GM19455 (cell line): ENCODE data around the gene MAGEA6.
"Not testable (repeated sequence)": the region's sequence is repeated elsewhere in the genome, so short reads cannot be mapped to it uniquely, and the experiment has no call there.

Experiments
- ATAC-seq: cut with Tn5 transposase; IDR thresholded peaks from one replicate; pipeline ENCODE4 v1.9.1; 2021; ENCODE audit not compliant: unreplicated experiment

Gene MAGEA6

DNA sequence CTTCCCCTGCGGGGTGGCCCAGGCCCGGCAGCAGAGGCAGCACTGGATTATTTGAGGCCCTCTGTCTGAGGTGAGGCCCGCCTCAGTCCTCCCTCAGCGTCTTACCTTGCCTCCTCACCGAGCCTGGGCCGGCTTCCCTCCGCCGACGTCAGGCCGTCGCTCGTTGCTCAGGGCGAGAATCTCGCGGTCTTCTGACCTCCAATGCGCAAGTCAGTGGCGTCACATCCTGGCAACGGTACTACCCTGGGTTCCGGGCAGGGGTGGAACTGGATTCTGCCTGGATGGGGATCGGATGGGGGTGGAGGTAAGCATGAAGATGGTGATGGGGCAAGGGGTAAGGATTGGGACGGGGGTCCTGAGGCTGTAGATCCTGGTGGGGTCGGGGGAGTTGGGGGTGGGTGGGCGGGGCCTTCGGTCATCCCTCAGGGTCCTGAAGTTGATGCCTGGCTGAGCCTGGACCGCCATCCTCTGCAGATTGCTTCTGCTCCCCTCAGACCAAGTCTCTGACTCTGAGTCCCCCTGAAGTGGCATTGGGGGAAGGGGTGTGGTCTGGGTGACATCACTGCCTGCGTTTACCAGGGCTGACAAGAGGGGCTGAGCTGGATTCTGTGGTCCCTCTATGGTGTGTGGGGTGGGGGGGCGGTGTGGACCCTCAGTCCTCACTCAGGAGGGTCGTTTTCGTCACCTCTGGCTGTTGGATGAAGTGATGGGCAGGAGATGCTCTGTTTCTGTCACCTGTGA lies at the start of gene MAGEA6:
TSS of gene MAGEA6 (minus strand) at position 141 of the 741 bp plus-strand sequence. CDS start 2,039 bp downstream, outside the sequence.
- not testable (repeated sequence) for ATAC-seq

DNA sequence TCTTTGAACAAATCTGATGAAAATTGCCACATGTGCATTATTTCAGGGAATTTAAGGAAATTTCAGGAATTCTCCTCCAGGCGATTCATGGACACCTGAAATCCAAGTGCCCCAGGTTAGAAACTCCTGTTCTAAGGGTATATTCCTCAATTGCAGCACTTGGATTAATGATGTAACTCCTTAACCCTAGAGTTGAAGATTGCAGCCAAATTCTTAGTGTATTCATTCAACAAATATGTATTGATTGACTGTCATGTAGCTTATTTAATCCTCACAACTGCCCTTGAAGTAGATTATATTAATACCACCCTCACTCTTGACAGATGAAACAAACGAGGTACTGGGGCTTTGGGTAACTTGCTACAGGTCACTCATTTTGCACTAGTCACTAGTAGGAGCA lies 49.8 kb upstream of the MAGEA6 start:
- no peak for ATAC-seq

DNA sequence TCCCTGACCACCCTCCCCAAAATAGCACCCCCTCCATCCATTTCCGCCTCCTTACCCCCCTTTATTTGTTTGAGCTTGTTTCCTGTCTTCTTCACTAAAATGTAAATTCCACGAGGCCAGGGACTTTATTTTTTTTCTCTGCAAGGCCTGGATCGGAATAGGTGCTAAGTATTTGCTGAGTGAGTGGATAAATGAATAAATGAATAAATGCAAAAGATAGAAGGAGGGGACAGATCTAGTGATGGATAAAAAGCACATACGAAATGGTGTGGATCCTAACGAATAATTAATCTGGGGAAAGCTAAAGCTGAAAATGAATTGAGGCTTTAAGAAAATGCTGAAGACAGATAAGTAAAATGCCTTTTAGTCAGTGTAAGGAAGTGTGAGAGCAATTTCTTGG lies 48.9 kb upstream of the MAGEA6 start:
- no peak for ATAC-seq

DNA sequence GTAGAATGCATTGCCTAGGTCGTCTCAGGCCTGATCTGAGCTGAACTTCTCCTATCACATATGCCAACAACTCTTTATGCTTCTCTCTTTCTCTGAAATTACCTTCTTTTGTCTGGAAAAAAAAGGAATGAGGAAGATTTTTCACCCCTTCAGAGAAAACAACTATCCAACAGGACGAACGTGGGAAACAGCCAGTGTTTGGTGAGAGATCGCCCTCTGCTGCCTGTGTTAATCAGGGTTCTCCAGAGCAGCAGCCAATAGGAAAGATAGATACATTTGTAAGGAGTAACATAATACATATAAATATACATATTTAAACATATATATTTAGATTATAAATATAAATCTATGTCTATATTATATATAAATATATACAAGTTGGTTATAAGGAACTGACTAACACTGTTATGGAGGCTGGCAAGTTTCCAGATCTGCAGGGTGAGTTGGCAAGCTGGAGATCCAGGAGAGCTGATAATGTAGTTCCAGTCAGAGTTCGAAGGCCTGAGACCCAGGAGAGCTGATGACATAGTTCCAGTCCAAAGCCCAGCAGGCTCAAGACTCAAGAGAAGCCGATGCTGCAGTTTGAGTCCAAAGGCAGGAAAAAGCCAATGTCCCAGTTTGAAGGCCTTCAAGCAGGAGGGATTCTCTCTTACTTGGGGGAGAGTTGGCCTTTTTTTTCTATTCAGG lies 47.7 kb upstream of the MAGEA6 start:
- no peak for ATAC-seq

GRCh38 chrX:152814048-152814447 lies 44.6 kb upstream of the MAGEA6 start:
- ATAC-seq: no peak

DNA sequence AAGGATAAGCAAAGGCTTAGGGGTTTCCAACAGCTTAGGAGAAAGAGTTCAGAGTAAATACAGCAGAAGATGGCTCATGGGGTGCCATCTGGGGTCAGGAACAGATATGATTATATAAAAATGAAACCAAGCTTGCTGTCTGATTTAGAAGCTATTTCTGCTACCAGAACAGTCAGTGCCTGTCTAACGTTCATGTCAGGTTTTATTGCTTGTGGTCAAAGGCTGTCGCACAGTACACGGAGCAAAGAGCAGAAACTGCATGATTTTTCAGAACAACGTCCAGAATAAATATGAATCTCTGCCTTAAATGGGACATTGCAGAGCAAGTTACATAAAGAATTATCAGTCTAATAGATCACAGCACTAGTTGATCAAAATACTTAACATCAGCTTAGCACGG lies 43.7 kb upstream of the MAGEA6 start:
- no peak for ATAC-seq

GRCh38 chrX:152810403-152810802 lies 40.9 kb upstream of the MAGEA6 start:
- ATAC-seq: no peak

- ATAC-seq: no peak
Observed at GRCh38 chrX:152806035-152806434, 36.5 kb upstream of the MAGEA6 start.

GRCh38 chrX:152798945-152799344 lies 29.5 kb upstream of the MAGEA6 start:
- ATAC-seq: no peak

DNA sequence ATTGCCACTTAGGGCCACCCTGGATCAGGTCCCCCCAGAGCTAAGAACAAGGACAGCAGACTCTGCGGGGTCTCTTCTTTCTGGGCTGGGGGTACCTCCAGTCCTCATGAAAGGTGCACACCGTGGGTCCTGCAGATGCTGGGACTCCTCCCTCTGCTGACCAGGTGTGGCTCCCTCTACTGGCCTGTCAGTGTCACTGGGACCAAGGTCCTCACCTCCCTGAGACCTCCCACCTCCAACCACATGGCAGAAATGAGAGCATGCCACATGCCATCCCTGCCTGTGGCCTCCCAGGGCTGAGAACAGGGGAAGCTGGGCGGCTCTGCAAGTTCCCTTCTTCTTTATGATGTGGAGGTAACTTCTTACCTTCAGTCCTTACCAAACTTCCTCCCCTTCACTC lies 17.6 kb upstream of the MAGEA6 start:
- ATAC-seq: not testable (repeated sequence)

- ATAC-seq: not testable (repeated sequence)
Observed at GRCh38 chrX:152766562-152766961, 2.9 kb downstream of the MAGEA6 start.

DNA sequence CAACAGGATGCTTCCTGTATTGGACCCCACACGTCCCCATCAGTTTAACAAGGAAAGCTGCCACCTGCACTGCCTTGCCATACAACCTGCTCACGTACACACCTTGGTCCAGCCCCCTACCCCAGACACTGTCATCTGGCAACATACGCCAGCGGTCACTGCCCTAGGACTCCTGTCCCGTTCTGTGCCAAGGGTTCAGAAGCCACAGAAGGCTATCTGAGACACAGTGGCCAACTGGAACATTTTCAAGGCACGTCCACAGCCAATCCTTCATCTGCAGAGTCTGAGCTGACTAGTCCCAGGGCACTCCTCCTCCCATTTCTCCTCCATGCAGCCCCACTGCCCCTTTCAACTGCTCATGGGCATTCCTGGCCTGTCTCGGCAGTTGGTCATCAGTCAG lies 7.9 kb downstream of the MAGEA6 start:
- ATAC-seq: not testable (repeated sequence)

DNA sequence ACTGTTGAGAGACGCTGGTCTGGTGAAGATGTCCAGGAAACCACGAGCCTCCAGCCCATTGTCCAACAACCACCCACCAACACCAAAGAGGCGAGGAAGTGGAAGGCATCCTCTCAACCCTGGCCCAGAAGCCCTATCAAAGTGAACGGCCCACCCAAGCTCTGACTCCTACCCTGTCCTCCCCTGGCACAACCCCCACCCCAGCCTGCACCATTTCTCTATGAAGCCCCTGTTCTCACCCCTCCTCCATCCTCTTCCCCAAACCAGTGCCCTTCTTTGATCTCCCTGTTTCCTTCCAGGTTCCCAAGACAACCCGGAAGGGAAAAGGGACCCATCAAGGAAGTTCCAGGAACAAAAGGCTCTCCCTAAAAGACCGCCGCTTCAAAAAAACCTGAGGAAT lies 9.9 kb downstream of the MAGEA6 start:
- not testable (repeated sequence) for ATAC-seq

DNA sequence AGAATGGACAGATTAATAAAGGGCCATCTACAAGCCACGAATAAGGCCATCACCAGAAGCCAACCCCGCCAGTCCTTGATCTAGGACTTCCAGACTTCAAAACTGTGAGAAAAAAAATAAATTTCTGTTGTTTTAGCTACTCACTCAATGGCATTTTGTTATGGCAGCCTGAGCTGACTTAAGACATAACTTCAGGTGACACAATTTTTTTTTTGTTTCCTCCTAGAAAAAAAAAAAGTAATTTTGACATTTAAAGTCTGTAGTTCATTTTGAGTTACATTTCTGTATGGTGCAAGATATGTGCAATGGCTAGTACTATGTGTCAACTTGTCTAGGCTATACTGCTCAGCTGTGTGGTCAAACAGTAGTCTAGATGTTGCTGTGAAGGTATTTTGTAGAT lies 10.6 kb downstream of the MAGEA6 start, which contains the start of gene CSAG3:
TSS of gene CSAG3 (plus strand) at position 301 of the 400 bp plus-strand sequence.
- ATAC-seq: not testable (repeated sequence)

DNA sequence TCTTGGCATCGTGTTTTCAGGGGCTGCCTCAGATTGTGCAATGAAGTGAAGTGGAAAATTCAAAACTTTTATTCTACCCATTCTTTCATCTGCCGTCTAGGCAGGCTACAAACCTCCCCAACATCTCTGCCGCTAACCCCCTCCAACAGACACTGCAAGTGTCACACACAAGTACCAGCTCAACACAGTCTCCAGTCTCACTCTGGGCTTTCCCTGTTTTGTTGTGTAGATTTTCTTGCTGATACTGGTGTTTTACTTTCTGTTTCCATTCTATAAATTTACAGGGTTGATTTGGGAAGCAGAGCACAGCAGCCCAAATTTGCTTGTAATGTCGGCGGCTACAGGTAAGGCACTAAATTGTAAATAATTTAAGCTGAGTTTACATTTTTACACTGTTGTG lies 14.6 kb downstream of the MAGEA6 start:
- ATAC-seq: not testable (repeated sequence)

DNA sequence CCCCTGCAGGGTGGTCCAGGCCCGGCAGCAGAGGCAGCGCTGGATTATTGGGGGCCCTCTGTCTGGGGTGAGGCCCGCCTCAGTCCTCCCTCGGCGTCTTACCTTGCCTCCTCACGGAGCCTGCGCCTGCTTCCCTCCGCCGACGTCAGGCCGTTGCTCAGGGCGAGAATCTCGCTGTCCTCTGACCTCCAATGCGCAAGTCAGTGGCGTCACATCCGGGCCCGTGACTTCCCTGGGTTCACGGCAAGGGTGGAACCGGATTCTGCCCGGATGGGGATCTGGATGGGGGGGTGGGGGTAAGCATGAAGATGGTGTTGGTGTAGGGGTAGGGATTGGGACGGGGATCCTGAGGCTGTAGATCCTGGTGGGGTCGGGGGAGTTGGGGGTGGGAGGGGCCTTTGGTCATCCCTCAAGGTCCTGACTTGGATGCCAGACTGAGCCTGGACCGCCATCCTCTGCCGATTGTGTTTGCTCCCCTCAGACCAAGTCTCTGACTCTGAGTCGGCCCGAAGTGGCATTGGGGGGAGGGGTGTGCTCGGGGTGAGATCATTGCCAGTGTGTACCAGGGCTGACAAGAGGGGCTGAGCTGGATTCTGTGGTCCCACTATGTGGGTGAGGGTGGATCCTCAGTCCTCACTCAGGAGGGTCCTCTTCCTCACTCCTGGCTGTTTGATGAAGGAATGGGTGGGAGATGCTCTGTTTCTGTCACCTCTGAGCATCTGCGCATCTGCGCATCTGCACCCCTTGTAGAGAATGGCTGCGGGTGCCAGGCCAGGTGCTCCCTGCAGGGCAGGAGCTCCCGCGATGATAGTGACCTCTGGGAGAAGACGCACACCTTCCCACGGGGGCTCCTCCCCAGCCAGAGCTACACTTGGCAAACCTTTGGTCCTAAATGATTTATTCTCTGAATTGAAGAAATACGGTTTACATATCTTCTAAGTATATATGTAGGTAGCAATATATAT lies 15.5 kb downstream of the MAGEA6 start, which contains the start of gene MAGEA2:
TSS of gene MAGEA2 (minus strand) at position 157 of the 965 bp plus-strand sequence. CDS start 2,479 bp downstream, outside the sequence.
- ATAC-seq: not testable (repeated sequence)

DNA sequence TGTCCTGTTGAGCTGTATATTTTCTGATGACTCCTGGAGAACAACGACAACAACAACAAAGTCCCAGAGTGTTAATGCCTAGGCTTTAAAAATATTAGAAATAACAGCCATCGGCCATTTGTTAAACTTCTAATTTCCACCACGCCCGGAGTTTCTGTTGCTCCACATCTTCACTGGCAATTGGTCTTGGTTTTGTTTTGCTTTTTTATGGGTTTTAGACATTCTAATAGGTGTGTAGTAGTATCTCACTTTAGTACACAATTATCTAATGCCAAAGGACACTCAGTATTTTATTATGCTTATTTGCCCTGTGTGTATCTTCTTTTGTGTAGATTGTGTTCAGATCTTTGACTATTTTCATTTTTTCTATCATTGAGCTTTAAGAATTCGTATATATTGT lies 30.9 kb downstream of the MAGEA6 start:
- ATAC-seq: no peak

DNA sequence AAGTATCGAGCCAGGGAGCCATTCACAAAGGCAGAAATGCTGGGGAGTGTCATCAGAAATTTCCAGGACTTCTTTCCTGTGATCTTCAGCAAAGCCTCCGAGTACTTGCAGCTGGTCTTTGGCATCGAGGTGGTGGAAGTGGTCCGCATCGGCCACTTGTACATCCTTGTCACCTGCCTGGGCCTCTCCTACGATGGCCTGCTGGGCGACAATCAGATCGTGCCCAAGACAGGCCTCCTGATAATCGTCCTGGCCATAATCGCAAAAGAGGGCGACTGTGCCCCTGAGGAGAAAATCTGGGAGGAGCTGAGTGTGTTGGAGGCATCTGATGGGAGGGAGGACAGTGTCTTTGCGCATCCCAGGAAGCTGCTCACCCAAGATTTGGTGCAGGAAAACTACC lies 33.0 kb downstream of the MAGEA6 start:
- ATAC-seq: not testable (repeated sequence)

GRCh38 chrX:152735860-152736511 lies 33.5 kb downstream of the MAGEA6 start:
- ATAC-seq: no peak

- no peak for ATAC-seq
Observed at GRCh38 chrX:152735101-152735500, 34.4 kb downstream of the MAGEA6 start.
